Astrocyte (in vitro differentiated cells and primary cell): ENCODE data around the gene DNAJC15. TPM values are rescaled to one million over a fixed set of nuclear protein-coding genes. Genes with fewer than 3 reads are reported as not detected.
A peak's percentile ranks its signal among the peaks of the same experiment; 100 is the strongest.
"Not testable (repeated sequence)": the region's sequence is repeated elsewhere in the genome, so short reads cannot be mapped to it uniquely, and the experiment has no call there.

Experiments
- DNase-seq: peaks from one replicate; pipeline ENCODE4 v3.0.0-alpha.2; 2010; ENCODE audit warnings: low read depth
- FAIRE-seq: peaks from 2 replicates; lab custom pipeline; 2011; peaks lifted over from hg19 to GRCh38; lab: Jason Lieb, UNC
- H2AFZ ChIP-seq: 2 replicates; pipeline ENCODE4 v1.6.0; 2012; ENCODE audit warnings: low read depth, low read length, inconsistent platforms
- H3K27ac ChIP-seq: 2 replicates; pipeline ENCODE4 v1.5.1; 2011; ENCODE audit warnings: low read depth, low read length, inconsistent platforms
- H3K27me3 ChIP-seq: 2 replicates; pipeline ENCODE4 v1.6.0; 2011; ENCODE audit warnings: low read length, inconsistent platforms; ENCODE audit not compliant: insufficient read depth
- H3K36me3 ChIP-seq: 2 replicates; pipeline ENCODE4 v1.5.1; 2011; ENCODE audit warnings: low read length, inconsistent platforms; ENCODE audit not compliant: insufficient read depth
- H3K4me1 ChIP-seq: 2 replicates; pipeline ENCODE4 v1.5.1; 2011; ENCODE audit warnings: low read length, inconsistent platforms; ENCODE audit not compliant: insufficient read depth
- H3K4me2 ChIP-seq: 2 replicates; pipeline ENCODE4 v1.6.0; 2012; ENCODE audit warnings: low read length, inconsistent platforms
- H3K4me3 ChIP-seq: 2 replicates; pipeline ENCODE4 v1.5.1; 2011; ENCODE audit warnings: low read depth, mild to moderate bottlenecking, low read length, inconsistent platforms; ENCODE audit not compliant: insufficient read depth
- H3K79me2 ChIP-seq: 2 replicates; pipeline ENCODE4 v1.6.0; 2012; ENCODE audit warnings: mild to moderate bottlenecking, low read length, inconsistent platforms; ENCODE audit not compliant: insufficient read depth
- H3K9ac ChIP-seq: 2 replicates; pipeline ENCODE4 v1.6.0; 2012; ENCODE audit warnings: mild to moderate bottlenecking, low read length, inconsistent platforms
- H3K9me3 ChIP-seq: 2 replicates; pipeline ENCODE4 v1.5.1; 2012; ENCODE audit warnings: low read depth, mild to moderate bottlenecking, low read length, inconsistent platforms; ENCODE audit not compliant: insufficient read depth
- H4K20me1 ChIP-seq: 2 replicates; pipeline ENCODE4 v1.6.0; 2012; ENCODE audit warnings: low read length, inconsistent platforms; ENCODE audit not compliant: insufficient read depth
- H3K27ac Mint-ChIP-seq: one replicate; pipeline ENCODE4 v1.8.0; 2021; ENCODE audit warnings: mild to moderate bottlenecking, mixed read lengths; ENCODE audit not compliant: unreplicated experiment
- H3K27me3 Mint-ChIP-seq: one replicate; pipeline ENCODE4 v1.8.0; 2021; ENCODE audit warnings: low read depth, mixed read lengths; ENCODE audit not compliant: unreplicated experiment
- H3K36me3 Mint-ChIP-seq: one replicate; pipeline ENCODE4 v1.8.0; 2021; ENCODE audit warnings: low read depth, mixed read lengths; ENCODE audit not compliant: unreplicated experiment
- H3K4me1 Mint-ChIP-seq: one replicate; pipeline ENCODE4 v1.8.0; 2021; ENCODE audit warnings: low read depth, mixed read lengths; ENCODE audit not compliant: unreplicated experiment
- H3K4me3 Mint-ChIP-seq: one replicate; pipeline ENCODE4 v1.8.0; 2021; ENCODE audit warnings: mild to moderate bottlenecking, moderate library complexity, mixed read lengths; ENCODE audit not compliant: unreplicated experiment
- H3K9me3 Mint-ChIP-seq: one replicate; pipeline ENCODE4 v1.8.0; 2021; ENCODE audit warnings: mild to moderate bottlenecking, mixed read lengths; ENCODE audit not compliant: unreplicated experiment
- EZH2 ChIP-seq: IDR thresholded peaks from 2 replicates; pipeline ENCODE4 v1.6.1; 2012; ENCODE audit warnings: mild to moderate bottlenecking, low read length, inconsistent platforms; ENCODE audit not compliant: insufficient read depth
- total RNA-seq: library from RNA; stranded (reverse); gene quantifications from 2 replicates; pipeline ENCODE4 v1.2.1, GENCODE V29; 2021
- TF ChIP-seq, protein P1 (sequence below): IDR thresholded peaks from 2 replicates; pipeline ENCODE4 v1.5.1; 2011; ENCODE audit warnings: low read depth, mild to moderate bottlenecking, inconsistent platforms, low read length, moderate library complexity; ENCODE audit not compliant: insufficient read depth

Gene DNAJC15
- total RNA-seq, 1 donor from 2014 or later = 13.8 TPM

DNA sequence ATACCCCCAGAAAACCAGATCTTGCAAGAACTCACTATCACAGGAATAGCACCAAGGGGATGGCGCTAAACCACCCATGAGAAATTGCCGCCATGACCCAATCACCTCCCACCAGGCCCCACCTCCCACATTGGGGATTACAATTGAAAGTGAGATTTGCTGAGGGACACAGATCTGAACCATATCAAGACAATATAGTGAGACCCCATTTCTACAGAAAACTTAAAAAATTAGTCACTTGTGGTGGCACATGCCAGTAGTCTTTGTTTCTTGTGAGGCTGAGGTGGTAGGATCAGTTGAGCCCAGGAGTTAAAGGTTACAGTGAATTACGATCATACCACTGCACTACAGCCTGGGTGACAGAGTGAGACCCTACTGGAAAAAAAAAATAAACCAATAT lies 9.7 kb downstream of the DNAJC15 start:
- TF ChIP-seq EZH2 = no peak
- TF ChIP-seq, protein P1, sequence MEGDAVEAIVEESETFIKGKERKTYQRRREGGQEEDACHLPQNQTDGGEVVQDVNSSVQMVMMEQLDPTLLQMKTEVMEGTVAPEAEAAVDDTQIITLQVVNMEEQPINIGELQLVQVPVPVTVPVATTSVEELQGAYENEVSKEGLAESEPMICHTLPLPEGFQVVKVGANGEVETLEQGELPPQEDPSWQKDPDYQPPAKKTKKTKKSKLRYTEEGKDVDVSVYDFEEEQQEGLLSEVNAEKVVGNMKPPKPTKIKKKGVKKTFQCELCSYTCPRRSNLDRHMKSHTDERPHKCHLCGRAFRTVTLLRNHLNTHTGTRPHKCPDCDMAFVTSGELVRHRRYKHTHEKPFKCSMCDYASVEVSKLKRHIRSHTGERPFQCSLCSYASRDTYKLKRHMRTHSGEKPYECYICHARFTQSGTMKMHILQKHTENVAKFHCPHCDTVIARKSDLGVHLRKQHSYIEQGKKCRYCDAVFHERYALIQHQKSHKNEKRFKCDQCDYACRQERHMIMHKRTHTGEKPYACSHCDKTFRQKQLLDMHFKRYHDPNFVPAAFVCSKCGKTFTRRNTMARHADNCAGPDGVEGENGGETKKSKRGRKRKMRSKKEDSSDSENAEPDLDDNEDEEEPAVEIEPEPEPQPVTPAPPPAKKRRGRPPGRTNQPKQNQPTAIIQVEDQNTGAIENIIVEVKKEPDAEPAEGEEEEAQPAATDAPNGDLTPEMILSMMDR = no peak
- Histone ChIP-seq H4K20me1 (peaks cover 5% of the 10 kb centered on the region), H2AFZ (no peak overlapping the region), H3K9me3 (no peaks in the 10 kb centered on the region), H3K4me2 (no peak overlapping the region), H3K27ac (no peak overlapping the region), H3K79me2 (peaks cover 24% of the 10 kb centered on the region), H3K4me3 (no peak overlapping the region), H3K27me3 (no peaks in the 10 kb centered on the region), H3K9ac (no peak overlapping the region), H3K4me1 (no peaks in the 10 kb centered on the region), H3K36me3 (no peaks in the 10 kb centered on the region)
- no peaks in the 10 kb centered on the region for H3K27me3 Mint-ChIP-seq
- no peak overlapping the region for H3K27ac Mint-ChIP-seq
- H3K4me1 Mint-ChIP-seq = peaks cover 12% of the 10 kb centered on the region
- H3K36me3 Mint-ChIP-seq = peaks cover 4% of the 10 kb centered on the region
- DNase-seq (no peak), FAIRE-seq (no peak)
- H3K9me3 Mint-ChIP-seq = no peaks in the 10 kb centered on the region
- H3K4me3 Mint-ChIP-seq = no peak overlapping the region

DNA sequence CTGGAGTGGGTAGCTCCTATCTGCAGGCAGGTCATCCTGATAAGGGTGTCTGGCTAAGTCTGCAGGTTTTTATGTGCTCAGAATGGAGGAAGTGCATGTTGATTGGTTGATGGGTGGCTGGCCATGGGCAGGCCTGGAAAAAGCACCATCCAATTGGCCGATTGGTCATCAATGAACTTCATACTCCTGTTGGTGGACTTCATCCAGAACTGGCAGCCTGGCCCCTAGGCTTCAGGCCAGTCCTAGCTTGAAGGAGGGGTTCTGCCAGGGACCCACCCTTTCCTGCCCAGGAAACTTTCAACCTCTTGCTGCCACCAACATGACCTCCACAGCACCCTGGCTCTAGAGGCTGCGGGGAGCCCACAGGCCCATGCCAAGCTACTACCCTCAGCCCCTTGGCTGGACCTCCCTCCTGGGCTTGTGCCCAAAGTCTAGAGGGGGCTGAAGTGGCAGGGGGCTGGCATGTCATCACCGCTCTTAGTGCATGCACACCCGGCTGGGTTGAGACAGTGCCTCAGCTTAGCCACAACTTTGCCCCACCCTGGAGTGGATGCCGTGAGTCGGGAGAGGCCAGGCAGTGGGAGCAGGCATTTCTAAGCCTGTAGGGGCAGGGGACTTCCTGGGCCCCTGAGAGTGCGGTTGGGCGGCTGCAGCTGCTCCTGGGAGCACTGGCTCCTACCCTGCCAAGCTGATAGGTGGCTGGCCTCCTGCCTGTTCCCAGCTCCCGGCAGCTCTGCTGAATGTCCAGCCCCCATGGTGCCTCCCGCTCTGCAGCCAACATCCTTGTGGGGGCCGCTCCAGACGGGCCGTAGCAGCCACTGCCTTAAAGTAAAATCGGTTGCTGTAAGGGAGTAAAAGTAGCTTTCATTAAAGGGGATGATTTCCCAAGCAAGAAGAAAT lies 13.2 kb downstream of the DNAJC15 start:
- no peaks in the 10 kb centered on the region for H3K27me3 Mint-ChIP-seq
- H3K79me2 ChIP-seq = peaks cover 18% of the 10 kb centered on the region
- no peak overlapping the region for H3K9ac ChIP-seq
- H3K27me3 ChIP-seq = no peaks in the 10 kb centered on the region
- peaks cover 5% of the 10 kb centered on the region for H4K20me1 ChIP-seq
- H3K27ac ChIP-seq = no peak overlapping the region
- DNase-seq (no peak), FAIRE-seq (no peak)
- H3K4me3 ChIP-seq = no peak overlapping the region
- H3K4me1 Mint-ChIP-seq = peaks cover 9% of the 10 kb centered on the region
- H3K36me3 ChIP-seq = no peaks in the 10 kb centered on the region
- no peak overlapping the region for H2AFZ ChIP-seq
- peak overlapping the region; percentile 6 for H3K4me2 ChIP-seq
- no peak overlapping the region for H3K27ac Mint-ChIP-seq
- H3K9me3 ChIP-seq = no peaks in the 10 kb centered on the region
- no peaks in the 10 kb centered on the region for H3K4me1 ChIP-seq
- no peaks in the 10 kb centered on the region for H3K9me3 Mint-ChIP-seq
- TF ChIP-seq EZH2 = no peak
- TF ChIP-seq, protein P1 = no peak
- peaks cover 7% of the 10 kb centered on the region for H3K36me3 Mint-ChIP-seq
- no peak overlapping the region for H3K4me3 Mint-ChIP-seq

DNA sequence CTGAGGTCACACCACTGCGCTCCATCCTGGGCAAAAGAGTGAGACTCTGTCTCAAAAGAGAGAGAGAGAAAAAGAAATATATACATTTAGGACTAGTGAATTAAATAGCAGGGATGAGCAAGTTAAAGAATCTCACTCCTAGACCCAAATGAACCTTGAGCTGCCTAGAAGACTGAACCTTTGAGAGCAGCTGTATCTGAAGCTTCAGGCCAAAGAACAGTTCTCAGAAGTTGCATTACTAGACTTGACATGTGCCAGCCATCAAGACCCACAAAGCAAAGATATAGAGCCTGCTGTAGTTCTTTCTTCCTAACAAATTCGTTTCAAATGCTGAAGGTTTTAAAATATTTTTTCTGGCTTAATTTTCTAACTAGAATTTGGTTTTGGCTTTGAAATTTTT lies 16.6 kb downstream of the DNAJC15 start:
- Histone ChIP-seq H3K4me2 (no peak overlapping the region), H3K9ac (no peak overlapping the region), H3K4me1 (no peaks in the 10 kb centered on the region), H3K4me3 (no peak overlapping the region), H3K9me3 (no peaks in the 10 kb centered on the region), H3K36me3 (no peaks in the 10 kb centered on the region), H2AFZ (no peak overlapping the region), H4K20me1 (peaks cover 5% of the 10 kb centered on the region), H3K79me2 (peaks cover 27% of the 10 kb centered on the region), H3K27ac (no peak overlapping the region), H3K27me3 (no peaks in the 10 kb centered on the region)
- H3K9me3 Mint-ChIP-seq = no peaks in the 10 kb centered on the region
- no peak overlapping the region for H3K4me3 Mint-ChIP-seq
- no peaks in the 10 kb centered on the region for H3K27me3 Mint-ChIP-seq
- TF ChIP-seq EZH2 = no peak
- TF ChIP-seq, protein P1 = no peak
- peaks cover 3% of the 10 kb centered on the region for H3K36me3 Mint-ChIP-seq
- peaks cover 25% of the 10 kb centered on the region for H3K4me1 Mint-ChIP-seq
- DNase-seq = no peak
- H3K27ac Mint-ChIP-seq = no peak overlapping the region
- FAIRE-seq = no peak

DNA sequence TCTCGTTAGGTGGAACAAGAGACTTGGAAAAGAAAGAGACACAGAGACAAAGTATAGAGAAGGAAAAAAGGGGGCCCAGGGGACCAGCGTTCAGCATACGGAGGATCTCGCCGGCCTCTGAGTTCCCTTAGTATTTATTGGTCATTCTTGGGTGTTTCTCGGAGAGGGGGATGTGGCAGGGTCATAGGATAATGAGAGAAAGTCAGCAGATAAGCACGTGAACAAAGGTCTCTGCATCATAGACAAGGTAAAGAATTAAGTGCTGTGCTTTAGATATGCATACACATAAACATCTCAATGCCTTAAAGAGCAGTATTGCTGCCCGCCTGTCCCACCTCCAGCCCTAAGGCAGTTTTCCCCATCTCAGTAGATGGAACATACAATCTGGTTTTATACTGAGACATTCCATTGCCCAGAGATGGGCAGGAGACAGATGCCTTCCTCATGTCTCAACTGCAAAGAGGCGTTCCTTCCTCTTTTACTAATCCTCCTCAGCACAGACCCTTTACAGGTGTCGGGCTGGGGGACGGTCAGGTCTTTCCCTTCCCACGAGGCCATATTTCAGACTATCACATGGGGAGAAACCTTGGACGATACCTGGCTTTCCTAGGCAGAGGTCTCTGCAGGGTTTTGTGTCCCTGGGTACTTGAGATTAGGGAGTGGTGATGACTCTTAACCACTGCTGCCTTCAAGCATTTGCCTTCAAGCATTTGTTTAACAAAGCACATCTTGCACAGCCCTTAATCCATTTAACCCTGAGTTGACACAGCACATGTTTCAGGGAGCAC lies 17.4 kb downstream of the DNAJC15 start:
- not testable (repeated sequence) for H3K4me2 ChIP-seq, DNase-seq, FAIRE-seq, H3K9me3 ChIP-seq, H3K4me1 ChIP-seq, H3K4me3 Mint-ChIP-seq, H2AFZ ChIP-seq, H3K9ac ChIP-seq, H3K36me3 ChIP-seq, H3K27me3 Mint-ChIP-seq, H4K20me1 ChIP-seq, H3K4me3 ChIP-seq, H3K9me3 Mint-ChIP-seq, H3K27me3 ChIP-seq, H3K36me3 Mint-ChIP-seq, H3K27ac ChIP-seq
- H3K27ac Mint-ChIP-seq = peak overlapping the region; percentile 55
- peaks cover 25% of the 10 kb centered on the region for H3K4me1 Mint-ChIP-seq
- peaks cover 22% of the 10 kb centered on the region for H3K79me2 ChIP-seq
